H9 (cell line): ENCODE results near the gene HSPB3. TPM values are rescaled to one million over a fixed set of nuclear protein-coding genes. Genes with fewer than 3 reads are reported as not detected.

ENCODE experiments used
- DNase-seq: peaks from one replicate; pipeline ENCODE4 v3.0.0-alpha.2; 2017
- H2AFZ ChIP-seq: one replicate; pipeline ENCODE4 v1.6.1; 2013; ENCODE audit warnings: mild to moderate bottlenecking, low read length, control low read depth, moderate library complexity
- H2AK5ac ChIP-seq: 2 replicates; pipeline ENCODE4 v1.6.1; 2013; ENCODE audit warnings: low read length, control low read depth, mixed read lengths; ENCODE audit not compliant: insufficient read length
- H2BK120ac ChIP-seq: one replicate; pipeline ENCODE4 v1.6.1; 2013; ENCODE audit warnings: low read depth, mild to moderate bottlenecking, low read length, control low read depth, inconsistent platforms; ENCODE audit not compliant: poor library complexity, severe bottlenecking
- H2BK12ac ChIP-seq: 2 replicates; pipeline ENCODE4 v1.6.1; 2013; ENCODE audit warnings: low read length, control low read depth, mixed read lengths, low read depth; ENCODE audit not compliant: insufficient read length
- H2BK15ac ChIP-seq: 2 replicates; pipeline ENCODE4 v1.6.1; 2013; ENCODE audit warnings: low read depth, low read length, control low read depth
- H2BK20ac ChIP-seq: one replicate; pipeline ENCODE4 v1.6.1; 2013; ENCODE audit warnings: low read depth, mild to moderate bottlenecking, low read length, control low read depth, inconsistent platforms; ENCODE audit not compliant: poor library complexity, severe bottlenecking
- H2BK5ac ChIP-seq: 2 replicates; pipeline ENCODE4 v1.6.1; 2013; ENCODE audit warnings: low read length, control low read depth, mixed read lengths; ENCODE audit not compliant: insufficient read length
- H3K14ac ChIP-seq: 2 replicates; pipeline ENCODE4 v1.6.1; 2013; ENCODE audit warnings: low read length, control low read depth; ENCODE audit not compliant: insufficient read depth
- H3K18ac ChIP-seq: 2 replicates; pipeline ENCODE4 v1.6.1; 2013; ENCODE audit warnings: low read depth, mild to moderate bottlenecking, mixed read lengths, low read length, control low read depth; ENCODE audit not compliant: insufficient read length
- H3K23ac ChIP-seq: 2 replicates; pipeline ENCODE4 v1.6.1; 2013; ENCODE audit warnings: low read length, control low read depth, mixed read lengths, low read depth; ENCODE audit not compliant: insufficient read length
- H3K23me2 ChIP-seq: 2 replicates; pipeline ENCODE4 v1.6.1; 2013; ENCODE audit warnings: low read depth, mild to moderate bottlenecking, mixed read lengths, low read length, control low read depth; ENCODE audit not compliant: insufficient read length, poor library complexity, severe bottlenecking
- H3K27ac ChIP-seq: 2 replicates; pipeline ENCODE4 v1.5.1; 2013; ENCODE audit warnings: low read length, control low read depth, mixed read lengths, low read depth; ENCODE audit not compliant: insufficient read length
- H3K27me3 ChIP-seq: 2 replicates; pipeline ENCODE4 v1.6.1; 2013; ENCODE audit warnings: low read length, control low read depth, inconsistent platforms; ENCODE audit not compliant: insufficient read depth
- H3K4ac ChIP-seq: 2 replicates; pipeline ENCODE4 v1.6.1; 2013; ENCODE audit warnings: low read depth, mild to moderate bottlenecking, control low read depth, inconsistent platforms, low read length, moderate library complexity
- H3K4me1 ChIP-seq: 2 replicates; pipeline ENCODE4 v1.6.1; 2013; ENCODE audit warnings: low read length, control low read depth, inconsistent platforms; ENCODE audit not compliant: insufficient read depth
- H3K4me2 ChIP-seq: 2 replicates; pipeline ENCODE4 v1.6.1; 2013; ENCODE audit warnings: low read length, control low read depth, mixed read lengths; ENCODE audit not compliant: insufficient read length, insufficient read depth
- H3K56ac ChIP-seq: 2 replicates; pipeline ENCODE4 v1.6.1; 2013; ENCODE audit warnings: low read depth, mild to moderate bottlenecking, mixed read lengths, low read length, control low read depth; ENCODE audit not compliant: insufficient read length
- H3K79me1 ChIP-seq: 2 replicates; pipeline ENCODE4 v1.6.1; 2013; ENCODE audit warnings: low read depth, mild to moderate bottlenecking, moderate library complexity, low read length, control low read depth, inconsistent platforms; ENCODE audit not compliant: insufficient read depth, poor library complexity, severe bottlenecking
- H3K79me2 ChIP-seq: 2 replicates; pipeline ENCODE4 v1.6.1; 2013; ENCODE audit warnings: low read length, control low read depth, inconsistent platforms; ENCODE audit not compliant: insufficient read depth
- H3K9ac ChIP-seq: 2 replicates; pipeline ENCODE4 v1.6.1; 2013; ENCODE audit warnings: low read length, control low read depth, mixed read lengths; ENCODE audit not compliant: insufficient read length; ENCODE audit errors: extremely low read depth
- H3K9me3 ChIP-seq: one replicate; pipeline ENCODE4 v1.6.1; 2013; ENCODE audit warnings: low read depth, low read length, inconsistent platforms; ENCODE audit not compliant: control insufficient read depth
- H3T11ph ChIP-seq: one replicate; pipeline ENCODE4 v1.6.1; 2013; ENCODE audit warnings: mild to moderate bottlenecking, low read length, control low read depth, inconsistent platforms
- H4K20me1 ChIP-seq: one replicate; pipeline ENCODE4 v1.6.1; 2013; ENCODE audit not compliant: control insufficient read depth, insufficient read length, insufficient read depth
- H4K5ac ChIP-seq: 2 replicates; pipeline ENCODE4 v1.6.1; 2013; ENCODE audit warnings: low read depth, mild to moderate bottlenecking, mixed read lengths, low read length, control low read depth; ENCODE audit not compliant: insufficient read length
- H4K8ac ChIP-seq: replicated peaks from 2 replicates; pipeline ENCODE4 v1.6.1; 2013; ENCODE audit warnings: low read length, control low read depth, mixed read lengths, low read depth; ENCODE audit not compliant: insufficient read length
- H4K91ac ChIP-seq: 2 replicates; pipeline ENCODE4 v1.6.1; 2013; ENCODE audit warnings: low read depth, mild to moderate bottlenecking, moderate library complexity, mixed read lengths, low read length, control low read depth; ENCODE audit not compliant: insufficient read length
- H3K27ac Mint-ChIP-seq, 3 experiments: 2 replicates in 2 of 3; 3 replicates in 1 of 3; pipeline ENCODE4 v1.8.0; 2020 to 2021; ENCODE audit warnings: mixed read lengths in 3 of 3, mild to moderate bottlenecking in 1 of 3, moderate library complexity in 1 of 3
- H3K27me3 Mint-ChIP-seq: 2 replicates; pipeline ENCODE4 v1.8.0; 2021; ENCODE audit warnings: low read depth, mild to moderate bottlenecking, moderate library complexity, mixed read lengths
- H3K36me3 Mint-ChIP-seq, 3 experiments: 2 replicates in 2 of 3; 3 replicates in 1 of 3; pipeline ENCODE4 v1.8.0; 2020 to 2021; ENCODE audit warnings: low read depth in 3 of 3, mixed read lengths in 3 of 3; ENCODE audit not compliant: insufficient read depth in 1 of 3
- H3K4me1 Mint-ChIP-seq, 2 experiments: 2 replicates each; pipeline ENCODE4 v1.8.0; 2020; ENCODE audit warnings: mixed read lengths in 2 of 2
- H3K4me3 Mint-ChIP-seq, 2 experiments: 2 replicates in 1 of 2; 3 replicates in 1 of 2; pipeline ENCODE4 v1.8.0; 2020 to 2021; ENCODE audit warnings: mild to moderate bottlenecking in 2 of 2, mixed read lengths in 2 of 2, moderate library complexity in 1 of 2
- H3K9me3 Mint-ChIP-seq, 2 experiments: 2 replicates in 1 of 2; 3 replicates in 1 of 2; pipeline ENCODE4 v1.8.0; 2020; ENCODE audit warnings: mild to moderate bottlenecking in 2 of 2, mixed read lengths in 2 of 2, moderate library complexity in 1 of 2
- CTCF ChIP-seq: fragments of 200-600 bp; sonication (generic); conservative IDR thresholded peaks from 3 replicates; pipeline ENCODE4 v1.8.0; 2021; ENCODE audit warnings: antibody characterized with exemption, mild to moderate bottlenecking
- WGBS: extraction: QIAGEN DNeasy Blood & Tissue Kit; methylation state at CpG from one replicate; pipeline ENCODE4 v1.1.7; 2013; ENCODE audit warnings: missing lambda C conversion rate, low lambda C conversion rate, mixed read lengths; ENCODE audit not compliant: insufficient read length; ENCODE audit errors: extremely low coverage; 5-methylcytosine and 5-hydroxymethylcytosine counted together
- total RNA-seq: library from RNA; stranded (reverse); gene quantifications from 2 replicates; pipeline ENCODE4 v1.2.1, GENCODE V29; 2021

HSPB3 gene
- total RNA-seq, 1 experiment from 2014 or later, result not detected

GRCh38 chr5:54446379-54446732 is 9.1 kb upstream of the HSPB3 start:
- Histone ChIP-seq H4K91ac (no peak overlapping the region), H2BK15ac (no peak overlapping the region), H2BK12ac (no peak overlapping the region), H3K18ac (no peak overlapping the region), H4K20me1 (no peaks in the 10 kb centered on the region), H3K4me2 (no peak overlapping the region), H3K23ac (no peak overlapping the region), H3K79me2 (no peaks in the 10 kb centered on the region), H3T11ph (no peak overlapping the region), H3K4me1 (peaks cover 3% of the 10 kb centered on the region; the same call in 1 of the 2 replicates), H2AFZ (no peak overlapping the region), H3K4ac (no peak overlapping the region), H3K27ac (no peak overlapping the region), H3K23me2 (no peaks in the 10 kb centered on the region), H3K79me1 (no peaks in the 10 kb centered on the region), H2AK5ac (no peak overlapping the region), H4K5ac (no peak overlapping the region), H2BK120ac (no peak overlapping the region), H2BK20ac (no peak overlapping the region), H3K9ac (no peak overlapping the region), H3K14ac (no peak overlapping the region), H4K8ac (no peak overlapping the region), H3K9me3 (no peaks in the 10 kb centered on the region), H3K27me3 (no peaks in the 10 kb centered on the region), H2BK5ac (no peak overlapping the region), H3K56ac (no peak overlapping the region)
- Mint-ChIP-seq H3K4me1 (peaks cover 6 to 7% of the 10 kb centered on the region in 2 experiments; a peak in 3 of 4 replicates), H3K36me3 (peaks cover 0 to 8% (median 3%) of the 10 kb centered on the region in 3 experiments; a peak in 4 of 7 replicates), H3K9me3 (peaks cover 7 to 8% of the 10 kb centered on the region in 2 experiments), H3K27me3 (no peaks in the 10 kb centered on the region), H3K4me3 (no peak overlapping the region), H3K27ac (no peak overlapping the region)
- no CpG with 5 or more reads among the region's 3 CpGs for WGBS
- no peak for DNase-seq
- TF ChIP-seq CTCF, result no peak
